GM19468 (cell line): ENCODE results near the gene KRTAP5-3.
"Not testable (repeated sequence)": the region's sequence is repeated elsewhere in the genome, so short reads cannot be mapped to it uniquely, and the experiment has no call there.

Source experiments
- ATAC-seq: cut with Tn5 transposase; IDR thresholded peaks from one replicate; pipeline ENCODE4 v1.9.1; 2021; ENCODE audit warnings: mild to moderate bottlenecking, moderate library complexity, moderate number of reproducible peaks; ENCODE audit not compliant: unreplicated experiment; ENCODE audit errors: extremely low read depth

Gene KRTAP5-3

GRCh38 chr11:1608363-1608762 lies at the start of gene KRTAP5-3:
KRTAP5-3 (minus strand) TSS chr11:1608463; CDS start chr11:1608385, 78 bp downstream.
- no peak for ATAC-seq

DNA sequence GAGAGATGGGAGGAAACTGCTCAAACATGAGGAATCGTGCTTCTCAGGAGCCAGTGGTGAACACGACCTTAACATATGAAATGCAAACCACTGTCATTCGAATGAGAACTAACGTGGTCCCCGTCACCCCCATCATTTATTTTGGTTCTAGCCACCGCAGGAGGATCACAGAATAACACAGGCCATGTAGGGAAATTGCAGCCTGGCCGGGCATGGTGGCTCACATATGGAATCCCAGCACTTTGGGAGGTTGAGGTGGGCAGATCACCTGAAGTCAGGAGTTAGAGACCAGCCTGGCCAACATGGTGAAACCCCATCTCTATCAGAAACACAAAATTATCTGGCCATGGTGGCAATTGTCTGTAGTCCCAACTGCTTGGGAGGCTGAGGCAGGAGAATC lies 48.4 kb upstream of the KRTAP5-3 start:
- no peak for ATAC-seq

DNA sequence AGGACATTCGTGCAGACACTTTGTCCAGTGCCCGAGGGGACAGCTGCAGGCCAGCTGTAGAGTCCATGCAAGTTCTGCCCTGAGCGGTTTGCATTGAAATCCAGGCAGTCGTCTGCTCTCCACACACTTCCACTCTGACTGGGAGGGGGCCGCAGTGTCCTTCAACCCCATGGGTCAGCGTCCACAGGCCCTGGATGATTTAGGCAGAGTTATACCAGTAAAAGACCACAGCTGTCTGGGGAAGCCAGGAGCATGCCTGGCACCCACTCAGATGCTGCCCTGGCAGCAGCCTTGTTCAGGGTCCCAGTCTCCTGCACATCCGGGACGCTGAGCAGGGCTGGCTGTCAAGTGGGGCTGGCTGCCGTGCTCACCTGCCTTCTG lies 47.8 kb upstream of the KRTAP5-3 start:
- no peak for ATAC-seq

DNA sequence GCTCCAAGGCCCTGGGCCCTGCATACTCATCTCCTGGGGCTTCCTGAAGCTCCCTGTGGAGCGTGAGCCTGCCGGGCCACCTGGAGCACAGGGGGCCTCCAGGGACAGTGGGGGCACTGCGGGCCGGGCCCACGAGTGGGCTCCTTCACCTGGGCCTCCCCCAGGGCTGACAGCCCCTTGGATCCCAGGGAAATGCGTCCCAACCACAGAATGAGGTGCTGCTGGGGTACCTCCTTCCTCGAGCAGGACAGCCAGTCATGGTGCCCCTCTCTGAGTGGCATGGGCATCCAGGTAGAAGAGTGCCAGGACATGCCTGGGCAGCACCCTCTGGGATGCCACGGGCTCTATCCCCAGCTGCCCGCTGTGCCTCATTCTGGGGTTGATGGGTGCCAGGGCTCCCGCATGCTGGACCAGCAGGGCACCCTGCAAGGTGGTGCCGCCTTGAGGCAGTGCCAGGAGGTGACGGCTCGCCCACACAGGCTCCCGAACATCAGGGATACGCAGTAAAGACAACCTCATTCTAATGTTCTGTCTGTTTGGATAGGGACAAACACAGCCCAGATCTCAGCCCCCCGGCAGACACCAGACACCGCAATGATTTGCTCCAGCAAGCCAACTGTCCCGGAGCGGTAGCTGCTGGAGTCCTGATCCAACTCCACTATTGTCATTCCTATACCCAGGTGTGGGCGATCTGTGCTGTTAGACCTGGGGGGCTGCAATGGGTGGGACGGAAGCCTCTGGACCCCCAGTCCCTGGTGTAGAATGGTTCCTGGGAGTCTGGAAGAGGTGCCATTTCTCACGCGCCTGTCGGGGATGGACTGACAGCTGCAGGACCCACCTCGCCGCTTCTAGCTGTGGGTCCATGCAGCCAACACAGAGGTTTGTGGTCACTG lies 47.2 kb upstream of the KRTAP5-3 start:
- no peak for ATAC-seq

DNA sequence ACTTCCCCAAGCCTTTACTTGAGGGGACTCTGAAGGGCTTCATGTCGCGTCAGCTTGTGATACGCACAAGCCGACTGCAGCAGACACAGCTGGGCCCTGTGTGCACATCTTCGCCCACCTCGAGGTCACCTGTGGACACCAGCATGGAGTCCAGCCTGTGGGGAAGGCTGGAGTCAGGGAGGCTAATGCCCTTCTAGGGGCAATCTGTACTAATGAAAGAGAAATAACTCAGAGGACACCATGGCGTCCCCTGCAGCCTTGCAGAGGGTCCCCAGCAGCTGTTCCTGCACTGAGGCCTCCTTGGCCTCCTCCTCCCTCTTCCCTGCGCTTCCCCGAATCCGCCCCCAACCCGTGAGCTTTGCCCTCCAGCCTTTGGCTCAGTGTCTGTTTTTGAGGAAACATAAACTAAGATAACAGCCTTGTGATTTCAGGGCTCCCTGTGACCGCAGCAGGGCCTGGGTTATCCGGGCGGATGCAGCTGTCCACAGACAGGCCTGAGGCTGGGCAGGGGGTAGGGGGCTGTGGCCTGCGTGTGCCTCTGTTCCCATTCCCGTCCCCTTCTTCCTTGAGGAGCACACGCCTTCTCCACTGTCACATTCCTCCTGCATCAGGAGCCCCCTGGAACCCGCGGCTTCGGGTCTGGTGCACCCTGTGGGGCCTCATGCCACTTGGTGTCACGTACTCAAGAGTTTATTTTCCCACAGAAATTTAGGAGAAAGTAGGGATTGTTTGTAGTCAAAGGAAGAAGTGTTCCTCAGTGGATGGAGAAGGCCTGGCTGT lies 46.3 kb upstream of the KRTAP5-3 start:
- ATAC-seq: no peak

- ATAC-seq: no peak
Observed at GRCh38 chr11:1653541-1654387, 45.5 kb upstream of the KRTAP5-3 start.

DNA sequence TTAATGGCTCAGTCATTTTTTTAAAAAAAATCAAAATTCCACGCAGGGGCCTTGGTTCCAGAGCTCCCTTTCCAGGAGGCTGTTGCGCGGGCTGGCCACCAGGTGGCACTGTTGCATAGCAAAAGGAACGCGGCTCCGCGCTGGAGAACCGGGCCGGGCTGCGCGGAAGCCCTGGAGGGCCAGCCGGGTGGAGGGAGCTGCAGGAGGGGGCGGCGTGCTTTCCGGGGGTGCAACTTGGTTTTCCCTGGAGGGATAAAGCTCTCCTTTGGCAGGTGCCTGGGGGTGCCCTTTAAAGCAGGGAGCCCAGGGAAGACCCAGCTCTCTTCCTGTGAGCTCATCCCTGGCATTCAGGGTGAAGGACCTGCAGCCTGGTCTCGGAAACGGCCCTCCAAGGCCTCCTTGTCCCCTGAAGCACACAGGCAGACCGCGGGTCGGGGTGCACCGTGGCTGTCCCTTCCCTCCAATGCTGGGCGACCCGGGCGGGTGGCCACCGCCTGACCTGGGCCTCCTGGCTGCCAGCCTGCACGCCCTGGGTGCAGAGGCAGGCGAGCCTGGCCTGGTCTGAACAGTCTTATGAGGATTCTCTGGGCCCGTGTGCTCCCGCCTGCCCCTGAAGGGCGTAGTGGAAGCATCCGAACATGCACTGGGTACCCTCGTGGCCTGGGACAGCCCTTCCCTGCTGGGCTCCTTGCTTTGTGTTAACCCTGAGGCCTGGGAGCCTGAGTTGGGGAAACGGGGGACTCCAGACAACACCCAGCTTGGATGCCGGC lies 44.7 kb upstream of the KRTAP5-3 start:
- ATAC-seq: no peak

- no peak for ATAC-seq
Observed at GRCh38 chr11:1652442-1652770, 44.1 kb upstream of the KRTAP5-3 start.

DNA sequence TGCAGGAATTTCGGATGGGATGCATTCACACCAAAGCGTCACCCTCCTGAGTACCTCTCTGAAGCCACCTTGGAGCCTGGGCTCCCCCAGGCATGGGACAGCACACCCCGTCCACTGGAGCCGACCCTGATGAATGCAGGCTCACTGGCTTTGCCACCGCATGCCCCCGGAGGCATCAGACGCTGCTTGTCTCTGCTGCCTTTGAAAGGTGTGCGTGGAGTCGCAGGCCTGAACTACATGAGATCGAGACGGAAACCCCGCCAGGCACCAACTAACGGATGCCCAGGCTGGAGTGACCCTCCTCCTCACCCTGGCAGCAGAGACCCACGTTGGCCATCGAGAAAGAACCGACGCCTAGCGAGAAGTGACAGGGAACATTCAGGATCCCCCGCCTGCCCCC lies 43.8 kb upstream of the KRTAP5-3 start:
- ATAC-seq: no peak

DNA sequence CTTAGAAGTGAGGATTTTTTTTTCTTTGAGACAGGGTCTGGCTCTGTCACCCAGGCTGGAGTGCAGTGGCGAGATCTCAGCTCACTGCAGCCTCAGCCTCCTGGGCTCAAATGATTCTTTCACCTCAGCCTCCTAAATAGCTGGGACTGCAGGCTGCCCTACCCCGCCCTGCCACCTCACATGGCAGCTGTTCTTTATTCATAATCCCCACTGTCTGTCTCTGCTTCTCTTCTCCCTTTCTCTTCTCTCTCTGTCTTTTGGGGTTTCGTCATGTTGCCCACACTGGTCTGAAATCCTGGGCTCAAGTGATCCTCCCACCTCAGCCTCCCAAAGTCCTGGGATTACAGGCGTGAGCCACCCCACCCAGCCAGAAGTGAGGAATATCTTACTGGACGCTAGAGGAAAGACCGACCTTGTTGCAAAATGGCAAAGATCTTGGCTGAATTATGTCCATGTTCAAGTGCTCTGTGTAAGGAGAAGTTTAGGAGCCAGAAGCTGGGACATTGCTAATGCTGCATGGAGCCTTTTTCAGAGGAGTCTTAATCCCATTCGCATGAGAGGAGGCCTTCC lies 43.2 kb upstream of the KRTAP5-3 start:
- no peak for ATAC-seq

DNA sequence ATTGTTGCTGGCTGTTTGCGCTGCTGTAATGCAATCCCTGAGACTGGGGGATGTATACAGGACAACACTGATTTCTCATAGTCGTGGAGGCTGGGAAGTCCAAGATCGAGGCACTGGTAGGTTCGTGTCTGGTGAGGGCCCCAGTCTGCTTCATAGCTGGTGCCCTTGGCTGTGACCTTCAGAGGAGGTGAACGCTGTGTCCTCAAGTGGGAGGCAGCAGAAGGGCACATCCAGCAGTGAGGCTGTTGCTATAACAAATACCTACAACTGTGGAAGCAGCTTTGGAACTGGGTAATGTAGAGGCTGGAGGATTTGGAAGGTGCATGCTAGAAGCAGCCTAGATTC lies 42.6 kb upstream of the KRTAP5-3 start:
- no peak for ATAC-seq

GRCh38 chr11:1650034-1650917 lies 42.0 kb upstream of the KRTAP5-3 start:
- ATAC-seq: no peak

- no peak for ATAC-seq
Observed at GRCh38 chr11:1648653-1649420, 40.6 kb upstream of the KRTAP5-3 start.

DNA sequence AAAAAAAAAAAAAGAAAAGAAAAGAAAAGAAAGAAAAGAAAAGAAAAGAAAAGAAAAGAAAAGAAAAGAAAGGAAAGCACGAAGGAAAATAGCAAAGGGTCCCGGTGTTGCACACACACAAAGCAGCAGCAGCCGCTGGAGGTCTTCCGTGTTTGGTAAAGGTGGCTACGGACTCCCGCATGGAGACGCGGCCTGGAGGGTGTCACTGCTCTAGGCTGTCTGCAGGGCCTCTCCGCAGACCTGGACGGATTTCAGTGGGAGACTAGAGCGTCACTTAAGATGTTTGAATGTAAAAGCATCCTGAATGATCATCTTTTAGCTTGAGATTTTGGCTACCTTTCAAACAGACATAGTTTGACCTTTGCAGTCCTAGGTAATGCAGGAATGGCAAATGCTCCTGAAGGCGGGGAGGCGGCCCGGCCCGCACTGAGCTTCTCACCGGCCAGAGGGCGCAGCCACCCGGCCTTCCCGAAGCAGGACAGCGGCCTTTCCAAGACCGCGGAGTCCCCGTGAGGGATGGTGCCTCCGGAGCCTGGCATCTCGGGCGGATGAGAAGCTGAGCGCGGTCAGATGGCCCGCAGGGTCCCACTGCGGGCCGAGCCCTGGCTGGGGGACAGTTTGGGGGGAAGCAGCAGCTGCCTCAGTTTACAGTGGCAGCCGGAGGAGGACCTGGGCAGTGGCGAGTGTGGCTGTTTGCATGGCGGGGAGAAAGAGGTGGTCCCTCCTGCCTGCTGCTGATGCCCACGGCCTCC lies 39.8 kb upstream of the KRTAP5-3 start:
- ATAC-seq: no peak

DNA sequence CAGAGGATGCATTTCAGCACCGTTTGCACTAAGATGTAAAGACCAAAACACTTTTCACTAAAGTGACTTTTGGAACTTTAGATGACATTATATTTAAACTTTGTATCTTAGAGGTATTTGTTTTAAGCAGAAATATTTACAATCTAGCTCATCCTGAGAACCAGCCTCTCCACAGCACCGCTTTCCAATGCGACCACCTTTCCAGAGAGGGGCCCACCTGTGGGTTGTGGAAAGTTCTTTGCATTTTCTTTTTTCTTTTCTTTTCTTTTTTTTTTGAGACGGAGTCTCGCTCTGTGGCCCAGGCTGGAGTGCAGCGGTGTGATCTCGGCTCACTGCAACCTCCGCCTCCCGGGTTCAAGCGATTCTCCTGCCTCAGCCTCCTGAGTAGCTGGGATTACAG lies 38.3 kb upstream of the KRTAP5-3 start:
- ATAC-seq: not testable (repeated sequence)

DNA sequence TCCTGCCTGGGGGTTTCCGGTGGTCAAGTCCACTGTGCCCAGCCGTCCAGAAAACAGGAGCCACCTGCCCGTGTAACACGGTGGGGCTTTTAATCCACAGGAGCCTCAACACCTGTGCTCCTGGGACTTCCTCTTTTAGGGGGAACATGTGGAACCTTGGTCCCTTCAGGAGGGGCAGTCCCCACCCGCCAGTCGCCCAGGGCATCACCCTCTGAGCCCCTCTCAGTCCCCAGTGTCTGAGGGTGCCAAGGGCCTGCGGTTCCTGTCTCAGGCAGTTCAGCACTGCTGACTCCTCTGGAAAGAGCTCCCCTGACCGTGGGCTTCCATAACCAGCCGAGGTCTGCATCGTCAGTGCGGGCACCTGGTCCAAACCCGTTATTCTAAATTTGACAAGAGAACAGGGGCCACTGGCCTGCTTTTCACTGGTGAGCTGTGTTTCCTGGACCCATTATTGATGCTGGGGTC lies 37.1 kb upstream of the KRTAP5-3 start:
- ATAC-seq: no peak
